H1 (cell line): ENCODE data around the gene USP49. TPM values are rescaled to one million over a fixed set of nuclear protein-coding genes. Genes with fewer than 3 reads are reported as not detected.

Experiments
- CTCF ChIA-PET: fragments of 300-600 bp; sonication (Branson Sonifier 250); formaldehyde crosslinking; loops from one replicate; lab custom pipeline; 2021; ENCODE audit not compliant: partially characterized antibody; lab: Charles Lee
- POLR2A ChIA-PET: fragments of 300-600 bp; sonication (Branson Sonifier 250); formaldehyde crosslinking; loops from one replicate; lab custom pipeline; 2021; ENCODE audit warnings: inconsistent platforms; ENCODE audit not compliant: partially characterized antibody; lab: Charles Lee
- DNase-seq, 2 experiments: peaks; one replicate each; pipeline versions ENCODE4 v3.0.0 to v3.0.0-alpha.2; 2010 to 2022; ENCODE audit warnings: low spot score in 2 of 2, low read depth in 1 of 2, mixed read lengths in 1 of 2
- FAIRE-seq: peaks from 2 replicates; lab custom pipeline; 2011; peaks lifted over from hg19 to GRCh38; lab: Jason Lieb, UNC
- H2AFZ ChIP-seq: 2 replicates; pipeline ENCODE4 v1.8.1; 2012; ENCODE audit warnings: low read length, inconsistent platforms
- H2AK5ac ChIP-seq: 2 replicates; pipeline ENCODE4 v1.6.1; 2013; ENCODE audit warnings: low read depth, low read length
- H2BK120ac ChIP-seq: replicated peaks from 2 replicates; pipeline ENCODE3; 2013; ENCODE audit warnings: low read depth, low read length, inconsistent platforms
- H2BK12ac ChIP-seq: 2 replicates; pipeline ENCODE4 v1.6.1; 2013; ENCODE audit warnings: low read depth, low read length
- H2BK15ac ChIP-seq: 2 replicates; pipeline ENCODE4 v1.6.1; 2013; ENCODE audit warnings: low read length
- H2BK20ac ChIP-seq: 2 replicates; pipeline ENCODE4 v1.6.1; 2013; ENCODE audit warnings: low read length
- H2BK5ac ChIP-seq: 2 replicates; pipeline ENCODE4 v1.6.1; 2013; ENCODE audit warnings: low read depth, low read length
- H3K14ac ChIP-seq: 2 replicates; pipeline ENCODE4 v1.6.1; 2013; ENCODE audit warnings: inconsistent platforms; ENCODE audit not compliant: insufficient read length
- H3K18ac ChIP-seq: 2 replicates; pipeline ENCODE4 v1.6.1; 2013; ENCODE audit warnings: low read length; ENCODE audit errors: extremely low read depth
- H3K23ac ChIP-seq: 2 replicates; pipeline ENCODE4 v1.6.1; 2013; ENCODE audit warnings: inconsistent platforms; ENCODE audit not compliant: insufficient read length
- H3K23me2 ChIP-seq: 2 replicates; pipeline ENCODE4 v1.6.1; 2013; ENCODE audit warnings: low read depth, low read length
- H3K27ac ChIP-seq: 2 replicates; pipeline ENCODE4 v1.6.1; 2011; ENCODE audit warnings: low read depth, low read length, inconsistent platforms
- H3K27me3 ChIP-seq, 4 experiments: replicated peaks in 1 of 4; 1 replicate in 1 of 4; 2 replicates in 3 of 4; pipeline versions ENCODE4 v1.6.1 to v1.8.1; 2011 to 2013; ENCODE audit warnings: low read length in 3 of 4, mild to moderate bottlenecking in 3 of 4, inconsistent platforms in 2 of 4, mixed read lengths in 2 of 4, moderate library complexity in 1 of 4; ENCODE audit not compliant: control insufficient read depth in 3 of 4, insufficient read depth in 3 of 4; ENCODE audit errors: extremely low read depth in 1 of 4
- H3K36me3 ChIP-seq, 4 experiments: 2 replicates each; pipeline versions ENCODE4 v1.6.1 to v1.8.1; 2011 to 2013; ENCODE audit warnings: mild to moderate bottlenecking in 4 of 4, low read length in 3 of 4, moderate library complexity in 2 of 4, control low read depth in 1 of 4, inconsistent platforms in 1 of 4; ENCODE audit not compliant: insufficient read depth in 4 of 4, control insufficient read depth in 2 of 4
- H3K4ac ChIP-seq: replicated peaks from 2 replicates; pipeline ENCODE3; 2013; ENCODE audit warnings: low read length, low read depth, mixed read lengths, inconsistent platforms; ENCODE audit not compliant: insufficient read length
- H3K4me1 ChIP-seq, 4 experiments: replicated peaks in 1 of 4; 1 replicate in 1 of 4; 2 replicates in 3 of 4; pipeline versions ENCODE4 v1.6.1 to v1.8.1; 2011 to 2013; ENCODE audit warnings: low read length in 3 of 4, inconsistent platforms in 2 of 4, mixed read lengths in 1 of 4; ENCODE audit not compliant: insufficient read depth in 4 of 4, control insufficient read depth in 3 of 4
- H3K4me2 ChIP-seq, 2 experiments: 2 replicates each; pipeline versions ENCODE4 v1.6.1 to v1.8.1; 2011 to 2013; ENCODE audit warnings: low read depth in 2 of 2, low read length in 2 of 2, control low read depth in 1 of 2, inconsistent platforms in 1 of 2, mild to moderate bottlenecking in 1 of 2; ENCODE audit not compliant: insufficient read depth in 1 of 2
- H3K4me3 ChIP-seq, 4 experiments: fragments of 200-600, 300-600 bp in 1 of 4; sonication (generic), shearing (Covaris generic), sonication (Bioruptor Twin) in 1 of 4; 2 replicates each; pipeline versions ENCODE4 v1.5.1 to v1.8.1; 2011 to 2016; ENCODE audit warnings: low read length in 4 of 4, low read depth in 3 of 4, control low read depth in 2 of 4, inconsistent platforms in 2 of 4, mild to moderate bottlenecking in 2 of 4, mixed read lengths in 1 of 4, moderate library complexity in 1 of 4; ENCODE audit not compliant: insufficient read depth in 2 of 4; ENCODE audit errors: extremely low read depth in 1 of 4
- H3K56ac ChIP-seq: replicated peaks from 2 replicates; pipeline ENCODE3; 2013; ENCODE audit warnings: low read depth, mild to moderate bottlenecking, mixed read lengths, low read length, inconsistent platforms; ENCODE audit not compliant: insufficient read length
- H3K79me1 ChIP-seq: 2 replicates; pipeline ENCODE4 v1.6.1; 2013; ENCODE audit warnings: low read depth, low read length, control low read depth
- H3K79me2 ChIP-seq, 2 experiments: 2 replicates each; pipeline versions ENCODE4 v1.6.1 to v1.8.1; 2012 to 2013; ENCODE audit warnings: low read length in 2 of 2, mild to moderate bottlenecking in 2 of 2, inconsistent platforms in 1 of 2; ENCODE audit not compliant: insufficient read depth in 2 of 2, control insufficient read depth in 1 of 2
- H3K9ac ChIP-seq, 4 experiments: replicated peaks in 1 of 4; 1 replicate in 1 of 4; 2 replicates in 3 of 4; pipeline versions ENCODE4 v1.6.1 to v1.8.1; 2011 to 2013; ENCODE audit warnings: low read depth in 3 of 4, low read length in 3 of 4, control low read depth in 2 of 4, mild to moderate bottlenecking in 2 of 4, moderate library complexity in 2 of 4, inconsistent platforms in 1 of 4; ENCODE audit errors: extremely low read depth in 1 of 4
- H3K9me3 ChIP-seq, 2 experiments: 2 replicates each; pipeline versions ENCODE4 v1.6.1 to v1.8.1; 2012 to 2013; ENCODE audit warnings: mild to moderate bottlenecking in 2 of 2, moderate library complexity in 2 of 2, control low read depth in 1 of 2, inconsistent platforms in 1 of 2, low read depth in 1 of 2, low read length in 1 of 2, mixed read lengths in 1 of 2; ENCODE audit not compliant: insufficient read depth in 2 of 2
- H4K20me1 ChIP-seq, 2 experiments: replicated peaks in 1 of 2; 2 replicates each; pipeline versions ENCODE3 to v1.8.1; 2011 to 2013; ENCODE audit warnings: inconsistent platforms in 2 of 2, low read length in 2 of 2, mild to moderate bottlenecking in 1 of 2; ENCODE audit not compliant: insufficient read depth in 2 of 2, control insufficient read depth in 1 of 2
- H4K5ac ChIP-seq: 2 replicates; pipeline ENCODE4 v1.6.1; 2013; ENCODE audit warnings: low read length, low read depth, mixed read lengths, inconsistent platforms; ENCODE audit not compliant: insufficient read length
- H4K8ac ChIP-seq: 2 replicates; pipeline ENCODE4 v1.8.0; 2013; ENCODE audit warnings: mild to moderate bottlenecking, moderate library complexity, low read length, inconsistent platforms; ENCODE audit not compliant: insufficient read depth; ENCODE audit errors: extremely low read depth
- H4K91ac ChIP-seq: replicated peaks from 2 replicates; pipeline ENCODE3; 2013; ENCODE audit warnings: low read length, mixed read lengths, inconsistent platforms; ENCODE audit not compliant: insufficient read length
- BACH1 ChIP-seq: IDR thresholded peaks from 2 replicates; pipeline ENCODE4 v1.6.1; 2012; ENCODE audit warnings: low read length, improper control_type of control experiment
- SP1 ChIP-seq: IDR thresholded peaks from 2 replicates; pipeline ENCODE4 v1.6.1; 2011; ENCODE audit warnings: low read depth, low read length
- SP4 ChIP-seq: IDR thresholded peaks from 2 replicates; pipeline ENCODE4 v1.6.1; 2012; ENCODE audit warnings: low read length, inconsistent platforms
- WGBS, 2 experiments: shearing (Covaris generic) in 1 of 2; methylation state at CpG; one replicate each; pipeline versions ENCODE4 v1.1.6 to v1.1.7; 2013 to 2015; ENCODE audit warnings: low lambda C conversion rate in 2 of 2, mixed read lengths in 2 of 2, inconsistent platforms in 1 of 2, low coverage in 1 of 2, missing lambda C conversion rate in 1 of 2; ENCODE audit not compliant: insufficient replicate concordance in 2 of 2, insufficient coverage in 1 of 2, insufficient read length in 1 of 2; ENCODE audit errors: extremely low coverage in 1 of 2, missing lambda C conversion rate in 1 of 2; 5-methylcytosine and 5-hydroxymethylcytosine counted together
- polyA plus RNA-seq, 7 experiments: library from polyadenylated mRNA; depleted of rRNA in 3 of 7; stranded (reverse) in 5 of 7; unstranded in 2 of 7; fragments of >200 nt in 5 of 7; fragments of 200-250 nt in 2 of 7; gene quantifications; 1 replicate in 5 of 7; 2 replicates in 1 of 7; 4 replicates in 1 of 7; pipeline versions ENCODE4 v1.2.1 to v1.2.3, GENCODE V29; 2011 to 2013; ENCODE audit warnings: missing spikeins in 2 of 7, mixed read lengths in 2 of 7
- total RNA-seq: library from RNA; stranded (reverse); fragmentation: NEBNext Ultra II Directional; extraction: Animal tissue kit (Norgen Biotek cat#: 25700); gene quantifications from 2 replicates; pipeline ENCODE4 v1.2.1, GENCODE V29; 2021

The USP49 gene
- total and polyA plus RNA-seq, 2 of the 8 experiments (the other 6 are each of a cell fraction or from before 2014, with no cell fraction given), result 6.9 to 24.4 TPM

DNA sequence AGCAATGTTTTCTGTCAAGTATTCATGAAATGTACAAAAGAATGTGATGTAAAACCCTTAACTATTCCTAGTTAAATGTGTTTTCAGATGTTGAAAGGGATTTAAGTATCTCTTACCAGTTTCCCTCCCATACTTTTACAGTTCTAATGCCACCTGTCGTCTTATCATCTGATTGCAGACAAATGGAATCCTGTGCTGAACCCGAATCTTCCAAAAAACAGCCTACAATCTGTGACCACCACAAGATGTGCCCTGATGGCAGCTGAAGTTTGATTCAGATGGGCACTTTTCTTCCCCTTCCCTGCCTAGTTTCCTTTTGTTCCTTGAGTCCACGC is 105.8 kb downstream of the USP49 start:
- Histone ChIP-seq H4K5ac (no peak overlapping the region), H4K20me1 (peaks cover 0 to 9% of the 10 kb centered on the region in 2 experiments), H3K79me1 (peaks cover 2% of the 10 kb centered on the region), H3K36me3 (peaks cover 14 to 41% (median 23%) of the 10 kb centered on the region in 4 experiments; a peak in 7 of 8 replicates), H2BK5ac (no peak overlapping the region), H3K9ac (no peak overlapping the region), H3K27me3 (peaks cover 0 to 16% (median 14%) of the 10 kb centered on the region in 4 experiments; a peak in 6 of 7 replicates), H3K4ac (no peak overlapping the region), H3K27ac (no peak overlapping the region), H3K79me2 (peaks cover 0 to 12% of the 10 kb centered on the region in 2 experiments; a peak in 3 of 4 replicates), H2AK5ac (no peak overlapping the region), H3K4me1 (peaks cover 0 to 4% (median 3%) of the 10 kb centered on the region in 4 experiments; a peak in 6 of 7 replicates), H3K4me3 (no peak overlapping the region), H2BK15ac (no peak overlapping the region), H4K8ac (no peak overlapping the region), H2AFZ (no peak overlapping the region), H3K56ac (no peak overlapping the region), H2BK120ac (no peak overlapping the region), H3K23me2 (peaks cover 12% of the 10 kb centered on the region), H3K4me2 (no peak overlapping the region; a peak in 1 of 4 replicates), H3K18ac (no peak overlapping the region), H3K9me3 (no peaks in the 10 kb centered on the region), H2BK12ac (no peak overlapping the region), H3K14ac (no peak overlapping the region), H2BK20ac (no peak overlapping the region), H3K23ac (no peak overlapping the region), H4K91ac (no peak overlapping the region)
- WGBS, 2 experiments, result 92% methylated on average over 3 of the region's 3 CpGs; no CpG with 5 or more reads in 1 of the 2 experiments
- TF ChIP-seq SP4 (no peak), BACH1 (no peak), SP1 (peak; percentile 3; the same call in 1 of the 2 replicates)
- no peak for DNase-seq
- no peak for FAIRE-seq
- ChIA-PET CTCF (interaction anchor here (1.2 to 4.1 kb wide), 4 partner anchors 7 to 254 kb away, joined by 3 to 36 read pairs (median 8); no protein-coding TSS in a partner anchor), POLR2A (interaction anchor here (1.0 to 4.2 kb wide), 3 partner anchors 16 to 279 kb away, joined by 4 to 31 read pairs (median 4); partner anchors contain the start of genes BYSL and MED20)
